Panc1 (cell line): ENCODE results near the gene SLC7A1. TPM values are rescaled to one million over a fixed set of nuclear protein-coding genes. Genes with fewer than 3 reads are reported as not detected.

Experiments used
- ATAC-seq: fragments of 200-7000 bp; cut with Tn5 transposase; 2 replicates; pipeline ENCODE4 v1.9.1; 2020; ENCODE audit warnings: mild to moderate bottlenecking, moderate library complexity
- BruUV-seq: library from RNA; stranded (reverse); fragments of 400-500 nt; replicated peaks from 2 replicates; lab custom pipeline; 2021; lab: Mats Ljungman, UMichigan
- CTCF ChIA-PET: fragments of 300-600 bp; sonication (Branson Sonifier 250); formaldehyde crosslinking; loops from one replicate; lab custom pipeline; 2022; ENCODE audit warnings: antibody characterized with exemption; lab: Charles Lee
- POLR2A ChIA-PET: fragments of 300-600 bp; sonication (Branson Sonifier 250); formaldehyde crosslinking; loops from one replicate; lab custom pipeline; 2022; ENCODE audit warnings: antibody characterized with exemption; lab: Charles Lee
- DNase-seq: peaks from one replicate; pipeline ENCODE4 v3.0.0-alpha.2; 2010; ENCODE audit warnings: low read depth, low spot score
- H3K27ac ChIP-seq: 2 replicates; pipeline ENCODE4 v1.5.1; 2011; ENCODE audit warnings: mild to moderate bottlenecking, low read length, inconsistent platforms
- H3K27me3 ChIP-seq: fragments of 200-500 bp; sonication (Bioruptor generic); 2 replicates; pipeline ENCODE4 v1.6.0; 2014; ENCODE audit warnings: low read length, inconsistent platforms; ENCODE audit not compliant: control insufficient read depth, insufficient read depth
- H3K36me3 ChIP-seq: fragments of 200-500 bp; sonication (Bioruptor generic); 2 replicates; pipeline ENCODE4 v1.5.1; 2014; ENCODE audit warnings: inconsistent platforms, mild to moderate bottlenecking, low read length, moderate library complexity; ENCODE audit not compliant: control insufficient read depth, insufficient read depth
- H3K4me1 ChIP-seq: 2 replicates; pipeline ENCODE4 v1.5.1; 2011; ENCODE audit warnings: inconsistent platforms, mild to moderate bottlenecking, low read length, moderate library complexity; ENCODE audit not compliant: control insufficient read depth, insufficient read depth
- H3K4me3 ChIP-seq, 2 experiments: 2 replicates each; pipeline ENCODE4 v1.5.1; 2011 to 2012; ENCODE audit warnings: low read depth in 2 of 2, low read length in 2 of 2, mild to moderate bottlenecking in 2 of 2, inconsistent platforms in 1 of 2, moderate library complexity in 1 of 2
- H3K9me3 ChIP-seq: fragments of 200-500 bp; sonication (Bioruptor generic); 2 replicates; pipeline ENCODE4 v1.5.1; 2014; ENCODE audit warnings: low read depth, mild to moderate bottlenecking, inconsistent platforms, low read length, moderate library complexity; ENCODE audit not compliant: control insufficient read depth, insufficient read depth
- CTCF ChIP-seq: fragments of 450-650 bp; IDR thresholded peaks from 2 replicates; pipeline ENCODE4 v1.5.1; 2017; ENCODE audit warnings: mild to moderate bottlenecking
- POLR2AphosphoS5 ChIP-seq: IDR thresholded peaks from 2 replicates; pipeline ENCODE4 v1.6.1; 2012; ENCODE audit warnings: mild to moderate bottlenecking, low read depth, low read length, moderate library complexity
- REST ChIP-seq, 2 experiments: IDR thresholded peaks; 2 replicates each; pipeline ENCODE4 v1.6.1; 2011 to 2012; ENCODE audit warnings: low read depth in 2 of 2, control low read depth in 1 of 2, low read length in 1 of 2, mild to moderate bottlenecking in 1 of 2, moderate library complexity in 1 of 2; ENCODE audit not compliant: insufficient read depth in 1 of 2
- SIN3A ChIP-seq: IDR thresholded peaks from 2 replicates; pipeline ENCODE4 v1.6.1; 2012; ENCODE audit warnings: low read depth, mild to moderate bottlenecking, low read length, moderate library complexity, borderline replicate concordance; ENCODE audit not compliant: insufficient read depth
- TCF7L2 ChIP-seq: IDR thresholded peaks from 2 replicates; pipeline ENCODE4 v1.6.1; 2011; ENCODE audit warnings: mild to moderate bottlenecking, low read depth, low read length, inconsistent platforms
- in situ Hi-C: cut with HindIII; loops from 2 replicates; pipeline ENCODE4 v1.10.0; 2016; ENCODE audit warnings: low sequenced_read_pairs, low pct_unique_long_range_greater_than_20kb
- intact Hi-C: fragments of 100-400 bp; cut with micrococcal nuclease; formaldehyde crosslinking; loops from one replicate; pipeline ENCODE4 v1.10.0; 2022; ENCODE audit not compliant: unreplicated experiment
- total RNA-seq: library from RNA; stranded (reverse); gene quantifications from one replicate; pipeline ENCODE4 v1.2.1, GENCODE V29; 2021; ENCODE audit not compliant: unreplicated experiment

SLC7A1 gene
- total RNA-seq, 1 experiment from 2014 or later, result 63.3 TPM

- intact Hi-C loops (no loop called here), in situ Hi-C loops (no loop called here)
- H3K36me3 ChIP-seq, result no peaks in the 10 kb centered on the region
- TF ChIP-seq POLR2AphosphoS5 (no peak), CTCF (no peak), TCF7L2 (no peak), SIN3A (no peak), REST (IDR thresholded peaks at IDR 0.05; ENCODE audit: insufficient read depth in 1 of 2, low read depth in 2 of 2, low read length in 1 of 2) (no peak)
- H3K9me3 ChIP-seq, result no peaks in the 10 kb centered on the region
- ChIA-PET POLR2A (no interaction called here), CTCF (no interaction called here)
- H3K27me3 ChIP-seq, result no peaks in the 10 kb centered on the region
- DNase-seq (no peak), ATAC-seq (no peak)
- no peak overlapping the region for H3K27ac ChIP-seq
- no peaks in the 10 kb centered on the region for H3K4me1 ChIP-seq
- H3K4me3 ChIP-seq, result no peak overlapping the region
- BruUV-seq, result no TSS peak
These were observed 80.1 kb downstream of the SLC7A1 start for GRCh38 chr13:29515372-29515771.

- Histone ChIP-seq H3K36me3 (no peaks in the 10 kb centered on the region), H3K9me3 (no peaks in the 10 kb centered on the region), H3K27ac (no peak overlapping the region), H3K27me3 (no peaks in the 10 kb centered on the region), H3K4me3 (no peak overlapping the region), H3K4me1 (no peaks in the 10 kb centered on the region)
- BruUV-seq, result no TSS peak
- ChIA-PET POLR2A (no interaction called here), CTCF (no interaction called here)
- in situ Hi-C loops (no loop called here), intact Hi-C loops (no loop called here)
- no peak for TF ChIP-seq REST (IDR thresholded peaks at IDR 0.05; ENCODE audit: insufficient read depth in 1 of 2, low read depth in 2 of 2, low read length in 1 of 2)
- TF ChIP-seq SIN3A, result no peak
- no peak for TF ChIP-seq TCF7L2
- no peak for TF ChIP-seq POLR2AphosphoS5
- no peak for TF ChIP-seq CTCF
- ATAC-seq, result no peak
- no peak for DNase-seq
These were observed 80.7 kb downstream of the SLC7A1 start for GRCh38 chr13:29514720-29515310.
